ENCODE data around the gene SMIM24. TPM values are rescaled to one million over a fixed set of nuclear protein-coding genes. Genes with fewer than 3 reads are reported as not detected.
"Not testable (repeated sequence)": the region's sequence is repeated elsewhere in the genome, so short reads cannot be mapped to it uniquely, and the experiment has no call there.

The SMIM24 gene
- total and polyA plus RNA-seq, 2 donors (not counting 1 experiment from before 2014, with no cell fraction given), result not detected

GRCh38 chr19:3508121-3508661 lies 27.9 kb upstream of the SMIM24 start:
- DNase-seq; H3K9me3 ChIP-seq (ENCODE audit: control extremely low read depth in 1 of 3, control insufficient read depth in 2 of 3, insufficient read depth in 1 of 3, low read length in 2 of 3); ATAC-seq (ENCODE audit: low read depth); H2AFZ ChIP-seq (ENCODE audit: insufficient read depth, low read depth, low read length, poor library complexity, severe bottlenecking); H3K4me3 ChIP-seq (ENCODE audit: control extremely low read depth in 1 of 5, extremely low read depth in 1 of 5, insufficient read depth in 1 of 5, low read depth in 2 of 5, low read length in 4 of 5); H3K27me3 ChIP-seq (replicated peaks in 1 of 4; ENCODE audit: control extremely low read depth in 1 of 4, control insufficient read depth in 3 of 4, insufficient read depth in 4 of 4, low read length in 3 of 4); POLR2A ChIA-PET; H3K9me3 Mint-ChIP-seq (ENCODE audit: insufficient read depth); H3K27ac ChIP-seq (ENCODE audit: low read length in 2 of 2); H3K27me3 Mint-ChIP-seq; CTCF ChIA-PET; H3K9ac ChIP-seq (ENCODE audit: low read length): not testable (repeated sequence)
- H3K4me3 Mint-ChIP-seq, result peak overlapping the region; percentile 59
- peak overlapping the region; percentile 32 for H3K27ac Mint-ChIP-seq
- H3K4me1 Mint-ChIP-seq, result peaks cover 50% of the 10 kb centered on the region
- intact Hi-C loops (cut with micrococcal nuclease), result loop anchor here (5.0 to 10.0 kb wide), 5 partner anchors 254 to 1284 kb away; partner anchors contain the start of genes APBA3, FEM1A, HDGFL2 and MRPL54
- peaks cover 0 to 31% of the 10 kb centered on the region in 2 experiments for H3K36me3 ChIP-seq (replicated peaks in 1 of 2; ENCODE audit: control extremely low read depth in 1 of 2, control insufficient read depth in 1 of 2, extremely low read depth in 1 of 2, insufficient read depth in 2 of 2, low read length in 1 of 2)
- H3K4me2 ChIP-seq (replicated peaks; ENCODE audit: low read depth, low read length, poor library complexity, severe bottlenecking), result peak overlapping the region; percentile 97
- H3K79me2 ChIP-seq (ENCODE audit: control insufficient read depth, insufficient read depth, low read length), result peaks cover 77% of the 10 kb centered on the region
- 95% methylated on average over 17 of the region's 18 CpGs for WGBS (ENCODE audit: insufficient coverage)
- peaks cover 54% of the 10 kb centered on the region for H4K20me1 ChIP-seq (ENCODE audit: control insufficient read depth, insufficient read depth, low read length, poor library complexity, severe bottlenecking)
- H3K4me1 ChIP-seq (ENCODE audit: control insufficient read depth in 2 of 2, insufficient read depth in 2 of 2, low read length in 2 of 2), result peaks cover 9 to 17% of the 10 kb centered on the region in 2 donors

- H3K4me1 Mint-ChIP-seq, result peaks cover 48% of the 10 kb centered on the region
- Histone ChIP-seq H3K27ac (ENCODE audit: low read length in 2 of 2) (no peak overlapping the region), H3K36me3 (replicated peaks in 1 of 2; ENCODE audit: control extremely low read depth in 1 of 2, control insufficient read depth in 1 of 2, extremely low read depth in 1 of 2, insufficient read depth in 2 of 2, low read length in 1 of 2) (peaks cover 0 to 29% of the 10 kb centered on the region in 2 experiments), H4K20me1 (ENCODE audit: control insufficient read depth, insufficient read depth, low read length, poor library complexity, severe bottlenecking) (peaks cover 47% of the 10 kb centered on the region), H3K27me3 (replicated peaks in 1 of 4; ENCODE audit: control extremely low read depth in 1 of 4, control insufficient read depth in 3 of 4, insufficient read depth in 4 of 4, low read length in 3 of 4) (no peaks in the 10 kb centered on the region), H3K4me1 (ENCODE audit: control insufficient read depth in 2 of 2, insufficient read depth in 2 of 2, low read length in 2 of 2) (peaks cover 9 to 17% of the 10 kb centered on the region in 2 donors), H3K9ac (ENCODE audit: low read length) (peak overlapping the region; percentile 97), H2AFZ (ENCODE audit: insufficient read depth, low read depth, low read length, poor library complexity, severe bottlenecking) (peak overlapping the region; percentile 68), H3K79me2 (ENCODE audit: control insufficient read depth, insufficient read depth, low read length) (peaks cover 71% of the 10 kb centered on the region), H3K9me3 (ENCODE audit: control extremely low read depth in 1 of 3, control insufficient read depth in 2 of 3, insufficient read depth in 1 of 3, low read length in 2 of 3) (no peaks in the 10 kb centered on the region), H3K4me2 (replicated peaks; ENCODE audit: low read depth, low read length, poor library complexity, severe bottlenecking) (peak overlapping the region; percentile 97), H3K4me3 (ENCODE audit: control extremely low read depth in 1 of 5, extremely low read depth in 1 of 5, insufficient read depth in 1 of 5, low read depth in 2 of 5, low read length in 4 of 5) (peak overlapping the region; percentile 11 to 95 (median 77))
- 76% methylated on average over 21 of the region's 31 CpGs for WGBS (ENCODE audit: insufficient coverage)
- DNase-seq (peak; percentile 37), ATAC-seq (ENCODE audit: low read depth) (no peak)
- TF ChIP-seq, protein P1, sequence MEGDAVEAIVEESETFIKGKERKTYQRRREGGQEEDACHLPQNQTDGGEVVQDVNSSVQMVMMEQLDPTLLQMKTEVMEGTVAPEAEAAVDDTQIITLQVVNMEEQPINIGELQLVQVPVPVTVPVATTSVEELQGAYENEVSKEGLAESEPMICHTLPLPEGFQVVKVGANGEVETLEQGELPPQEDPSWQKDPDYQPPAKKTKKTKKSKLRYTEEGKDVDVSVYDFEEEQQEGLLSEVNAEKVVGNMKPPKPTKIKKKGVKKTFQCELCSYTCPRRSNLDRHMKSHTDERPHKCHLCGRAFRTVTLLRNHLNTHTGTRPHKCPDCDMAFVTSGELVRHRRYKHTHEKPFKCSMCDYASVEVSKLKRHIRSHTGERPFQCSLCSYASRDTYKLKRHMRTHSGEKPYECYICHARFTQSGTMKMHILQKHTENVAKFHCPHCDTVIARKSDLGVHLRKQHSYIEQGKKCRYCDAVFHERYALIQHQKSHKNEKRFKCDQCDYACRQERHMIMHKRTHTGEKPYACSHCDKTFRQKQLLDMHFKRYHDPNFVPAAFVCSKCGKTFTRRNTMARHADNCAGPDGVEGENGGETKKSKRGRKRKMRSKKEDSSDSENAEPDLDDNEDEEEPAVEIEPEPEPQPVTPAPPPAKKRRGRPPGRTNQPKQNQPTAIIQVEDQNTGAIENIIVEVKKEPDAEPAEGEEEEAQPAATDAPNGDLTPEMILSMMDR (IDR thresholded peaks at IDR 0.05), result no peak
- no peak for TF ChIP-seq EZH2 (IDR thresholded peaks at IDR 0.05; ENCODE audit: borderline replicate concordance, insufficient read depth, low read depth, low read length, poor library complexity, severe bottlenecking)
- no peaks in the 10 kb centered on the region for H3K9me3 Mint-ChIP-seq (ENCODE audit: insufficient read depth)
- ChIA-PET CTCF (no interaction called here), POLR2A (no interaction called here)
- no peaks in the 10 kb centered on the region for H3K27me3 Mint-ChIP-seq
- intact Hi-C loops (cut with micrococcal nuclease), result loop anchor here (5.0 to 10.0 kb wide), 5 partner anchors 255 to 1285 kb away; partner anchors contain the start of genes APBA3, FEM1A, HDGFL2 and MRPL54
- peak overlapping the region; percentile 60 for H3K27ac Mint-ChIP-seq
- peak overlapping the region; percentile 92 for H3K4me3 Mint-ChIP-seq
These were observed 27.2 kb upstream of the SMIM24 start for GRCh38 chr19:3507371-3508120.

Measured in B cell (primary cell).